GDM1 (cell line): ENCODE data around the gene HABP4.
A peak's percentile ranks its signal among the peaks of the same experiment; 100 is the strongest.

ENCODE experiments used
- DNase-seq: peaks from one replicate; lab custom pipeline; 2025; lab: John Stamatoyannopoulos, UW

The HABP4 gene

GRCh38 chr9:96449845-96450612 lies at the start of gene HABP4:
TSS of gene HABP4 (plus strand) at chr9:96450169. CDS start at chr9:96450280, 111 bp downstream.
- peak; percentile 88 for DNase-seq

- no peak for DNase-seq
These were observed 41.3 kb upstream of the HABP4 start for GRCh38 chr9:96408409-96409280.

DNA sequence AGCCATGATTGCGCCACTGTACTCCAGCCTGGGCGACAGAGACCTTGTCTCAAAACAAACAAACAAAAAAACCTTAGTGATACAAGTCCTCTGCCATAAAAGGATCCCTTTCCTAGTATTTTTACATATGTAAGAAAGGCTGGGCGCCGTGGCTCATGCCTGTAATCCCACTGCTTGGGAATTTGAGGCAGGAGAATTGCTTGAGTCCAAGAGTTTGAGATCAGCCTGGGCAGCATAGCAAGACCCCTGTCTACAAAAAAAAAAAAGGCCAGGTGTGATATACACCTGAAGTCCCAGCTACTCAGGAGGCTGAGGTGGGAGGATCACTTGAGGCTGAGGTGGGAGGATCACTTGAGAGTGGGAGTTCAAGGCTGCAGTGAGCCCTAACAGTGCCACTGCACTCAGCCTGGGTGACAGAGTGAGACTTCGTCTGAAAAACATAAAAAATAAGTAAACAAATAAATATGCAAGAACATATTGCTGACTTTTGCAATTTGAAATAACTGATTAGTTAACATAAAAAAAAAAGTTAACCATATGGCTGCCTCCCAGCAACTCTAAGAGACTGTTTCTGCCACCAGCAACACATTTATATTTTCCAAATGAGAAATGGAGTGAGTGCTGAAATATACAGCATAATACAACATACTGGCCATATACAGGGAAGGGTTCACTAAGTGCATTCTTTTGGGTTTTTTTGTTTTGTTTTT lies 38.7 kb upstream of the HABP4 start:
- DNase-seq, result no peak

DNA sequence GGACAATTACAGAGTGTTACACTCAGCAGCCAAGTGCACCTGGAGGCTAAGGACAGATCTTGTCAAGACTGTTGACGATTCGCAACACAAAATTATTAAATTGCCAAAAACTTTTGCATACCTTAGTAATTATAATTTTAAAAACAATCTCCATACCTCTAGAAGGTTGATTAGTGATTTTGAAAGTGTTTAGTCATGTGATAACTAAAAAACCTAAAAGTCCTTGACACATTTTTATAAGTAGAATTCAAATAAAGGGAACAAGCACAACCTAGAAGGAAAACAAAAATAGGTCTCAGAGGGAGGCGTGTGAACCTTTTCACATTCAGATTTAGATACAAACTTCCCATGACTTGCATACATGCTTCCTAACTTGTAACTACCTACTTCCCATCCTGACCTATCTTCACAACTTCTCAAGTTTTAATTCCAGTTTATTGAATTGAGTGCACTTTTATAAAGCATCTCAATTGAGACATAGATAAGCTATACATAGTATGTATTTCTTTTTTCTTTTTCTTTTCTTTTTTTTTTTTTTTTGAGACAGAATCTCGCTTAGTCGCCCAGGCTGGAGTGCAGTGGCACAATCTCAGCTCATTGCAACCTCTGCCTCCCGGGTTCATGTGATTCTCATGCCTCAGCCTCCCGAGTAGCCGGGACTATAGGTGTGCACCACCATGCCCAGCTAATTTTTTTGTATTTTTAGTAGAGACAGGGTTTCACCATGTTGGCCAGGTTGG lies 37.6 kb upstream of the HABP4 start:
- DNase-seq, result no peak

DNA sequence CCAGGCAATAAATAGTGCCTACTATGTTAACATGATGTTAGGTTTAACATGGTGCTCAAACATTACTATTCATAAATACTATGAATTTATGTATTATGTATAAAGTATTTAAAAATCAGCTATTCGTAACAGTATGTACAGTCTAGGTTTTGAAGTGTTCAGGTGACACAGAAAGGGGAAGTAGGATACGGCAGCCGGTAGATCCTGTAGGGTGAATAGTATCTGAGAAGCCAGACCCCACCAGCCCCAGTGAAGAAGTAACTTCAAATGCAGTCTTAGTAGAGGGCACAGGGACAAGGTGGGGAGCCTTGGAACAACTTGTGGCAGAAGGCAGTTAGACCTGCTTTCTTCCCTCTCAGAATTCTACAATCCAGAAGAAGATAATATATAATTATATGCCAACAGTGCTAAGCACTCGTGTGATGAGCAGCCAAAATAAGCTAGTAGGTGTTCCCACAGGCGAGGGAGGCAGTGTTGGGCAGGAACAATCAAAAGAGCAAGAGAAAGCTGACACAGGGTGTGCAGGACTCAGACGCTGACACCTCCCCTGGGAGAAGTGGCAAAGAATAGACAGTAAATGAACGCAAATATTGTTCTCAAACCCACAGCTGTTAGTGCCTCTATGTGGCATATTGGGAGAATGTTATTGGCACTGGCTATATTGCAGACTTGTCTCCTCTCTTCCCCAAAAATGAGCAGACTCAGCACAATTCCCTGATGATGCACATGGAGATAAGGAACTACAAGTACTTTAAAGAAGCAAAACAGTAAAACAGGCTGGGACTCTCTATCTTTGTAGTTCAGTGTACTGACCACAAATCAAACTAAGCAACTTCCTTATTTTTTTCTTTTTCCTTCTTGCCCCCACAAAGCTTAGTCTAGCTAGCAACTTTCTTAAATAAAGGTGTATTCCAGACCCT lies 36.4 kb upstream of the HABP4 start:
- DNase-seq, result peak; percentile 29

GRCh38 chr9:96417051-96417586 lies 32.9 kb upstream of the HABP4 start:
- DNase-seq, result peak; percentile 76

GRCh38 chr9:96417661-96418082 lies 32.3 kb upstream of the HABP4 start:
- DNase-seq, result no peak

GRCh38 chr9:96418083-96418919 lies 31.7 kb upstream of the HABP4 start, which contains the start of gene ZNF367:
TSS of gene ZNF367 (minus strand) at chr9:96418370. CDS start at chr9:96418032, 338 bp downstream.
- peak; percentile 97 for DNase-seq

- peak; percentile 71 for DNase-seq
These were observed 30.9 kb upstream of the HABP4 start for GRCh38 chr9:96418920-96419690.

DNA sequence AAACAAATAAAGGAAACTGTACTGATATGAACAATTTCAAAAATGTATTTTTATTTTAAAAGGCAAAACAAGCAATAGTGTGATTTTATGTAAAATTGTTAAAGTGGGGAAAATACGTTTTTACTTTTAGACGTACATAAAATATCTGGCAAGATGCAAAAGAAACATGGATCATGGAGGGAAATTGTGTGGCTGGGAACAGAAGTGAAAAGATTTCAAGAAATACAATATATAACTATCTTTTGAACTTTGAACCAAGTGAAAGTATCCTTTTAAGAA lies 30.3 kb upstream of the HABP4 start:
- DNase-seq, result no peak

- DNase-seq, result peak; percentile 21
These were observed 29.3 kb upstream of the HABP4 start for GRCh38 chr9:96420468-96421219.

DNA sequence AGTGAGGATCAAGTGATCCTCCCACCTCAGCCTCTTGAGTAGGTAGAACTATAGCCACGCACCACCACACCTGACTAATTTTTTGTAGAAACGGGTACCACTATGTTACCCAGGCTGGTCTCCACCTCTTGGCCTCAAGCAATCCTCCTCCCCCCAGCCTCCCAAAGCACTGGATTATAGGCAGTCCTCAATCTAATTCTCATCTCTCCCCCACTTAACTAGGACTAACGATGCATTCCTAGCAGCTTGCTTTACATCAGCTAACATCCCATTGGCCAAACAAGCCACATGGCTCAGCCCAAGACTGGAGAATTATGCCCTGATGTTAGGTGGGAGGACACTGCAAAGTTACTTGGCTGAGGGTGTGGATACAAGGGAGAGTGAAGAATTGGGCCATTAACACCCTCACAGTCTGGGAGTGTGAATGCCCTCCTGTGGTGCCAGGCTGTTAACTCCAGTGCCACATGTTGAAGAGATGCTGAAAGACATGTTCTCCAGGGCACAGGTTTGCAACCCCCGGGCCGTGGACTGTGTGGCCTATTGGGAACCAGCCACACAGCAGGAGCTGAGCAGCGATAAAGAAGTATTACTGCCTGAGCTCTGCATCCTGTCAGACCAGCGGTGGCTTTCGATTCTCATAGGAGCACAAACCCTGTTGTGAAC lies 26.5 kb upstream of the HABP4 start:
- no peak for DNase-seq

GRCh38 chr9:96423985-96424336 lies 26.0 kb upstream of the HABP4 start:
- no peak for DNase-seq

GRCh38 chr9:96425500-96426169 lies 24.3 kb upstream of the HABP4 start:
- no peak for DNase-seq

GRCh38 chr9:96429732-96430131 lies 20.2 kb upstream of the HABP4 start:
- DNase-seq, result no peak

- DNase-seq, result no peak
These were observed 19.6 kb upstream of the HABP4 start for GRCh38 chr9:96430377-96430776.

GRCh38 chr9:96435345-96435744 lies 14.6 kb upstream of the HABP4 start:
- DNase-seq, result no peak
